ENCODE results near the gene SPON2.

- TF ChIP-seq POLR2A (IDR thresholded peaks at IDR 0.05; ENCODE audit: low read length) = no peak
- TF ChIP-seq GATA1 (IDR thresholded peaks at IDR 0.05; ENCODE audit: low read depth, low read length) = no peak
Observed at GRCh38 chr4:1124818-1125217, 47.6 kb downstream of the SPON2 start.
